GM15510 (cell line): Measurements from ENCODE around the gene C1orf116.

ENCODE experiments used
- POLR2A ChIP-seq: IDR thresholded peaks from 3 replicates; pipeline ENCODE4 v1.6.1; 2011; ENCODE audit warnings: borderline replicate concordance; ENCODE audit not compliant: insufficient read length; ENCODE audit errors: extremely low read depth

C1orf116 gene

DNA sequence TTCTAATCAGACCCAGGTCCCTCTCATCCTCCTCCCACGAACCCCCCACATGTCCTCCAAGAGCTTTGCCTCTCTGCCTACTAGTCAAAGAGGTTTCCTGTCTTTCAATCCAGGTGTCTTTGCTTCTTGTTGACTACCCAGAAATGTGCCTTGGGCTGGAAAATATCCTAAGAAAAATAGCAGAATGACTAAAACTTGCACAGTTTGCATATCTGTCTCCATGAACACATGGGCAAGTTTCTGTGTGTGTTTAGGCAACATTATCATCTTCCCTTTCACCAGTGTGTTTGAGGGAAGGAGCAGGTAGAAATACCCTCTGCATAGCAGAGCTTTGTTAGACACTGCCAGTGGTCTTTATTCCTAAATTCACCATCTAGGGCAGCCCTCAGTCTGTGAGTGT, 1.5 kb downstream of the C1orf116 start:
- no peak for TF ChIP-seq POLR2A

- no peak for TF ChIP-seq POLR2A
Measured at GRCh38 chr1:207030522-207031009, 2.0 kb downstream of the C1orf116 start.

GRCh38 chr1:207029701-207030521, 2.6 kb downstream of the C1orf116 start:
- TF ChIP-seq POLR2A = no peak

DNA sequence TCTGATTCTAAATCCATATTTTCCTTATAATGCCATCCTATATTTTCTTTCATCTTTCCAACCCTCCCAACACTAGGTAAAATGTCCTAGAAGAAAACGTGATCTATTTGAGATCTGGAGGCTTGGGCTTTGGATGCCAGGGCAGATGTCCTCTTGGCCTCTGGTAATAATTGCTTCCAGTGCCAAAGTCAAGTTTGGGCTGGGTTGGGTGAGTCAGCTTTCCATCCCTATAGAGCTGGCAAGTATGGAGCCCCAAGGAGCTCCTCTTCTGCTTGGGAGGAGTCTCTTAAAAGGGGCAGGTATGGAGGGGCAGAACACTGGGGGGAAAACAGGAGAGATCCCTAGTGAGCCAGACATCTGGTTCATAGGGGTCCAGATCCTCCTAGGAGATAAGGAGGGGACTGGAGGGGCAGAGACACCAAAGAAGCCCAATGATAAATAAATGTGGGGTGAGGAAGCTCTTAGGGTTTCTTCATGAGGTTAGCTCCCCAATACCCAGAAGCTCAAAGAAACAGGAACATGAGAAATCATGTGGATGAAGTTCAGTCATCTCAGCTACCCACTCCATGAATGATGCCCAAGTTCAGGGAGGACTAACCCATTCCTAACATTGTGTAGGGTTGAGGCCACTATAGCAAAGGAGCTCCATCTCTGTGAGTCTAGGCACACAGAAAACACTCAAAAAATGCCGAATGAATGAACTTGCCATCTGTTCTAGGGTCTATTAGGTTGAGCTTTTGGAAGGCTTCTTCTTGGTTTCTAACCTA, 3.5 kb downstream of the C1orf116 start:
- no peak for TF ChIP-seq POLR2A

DNA sequence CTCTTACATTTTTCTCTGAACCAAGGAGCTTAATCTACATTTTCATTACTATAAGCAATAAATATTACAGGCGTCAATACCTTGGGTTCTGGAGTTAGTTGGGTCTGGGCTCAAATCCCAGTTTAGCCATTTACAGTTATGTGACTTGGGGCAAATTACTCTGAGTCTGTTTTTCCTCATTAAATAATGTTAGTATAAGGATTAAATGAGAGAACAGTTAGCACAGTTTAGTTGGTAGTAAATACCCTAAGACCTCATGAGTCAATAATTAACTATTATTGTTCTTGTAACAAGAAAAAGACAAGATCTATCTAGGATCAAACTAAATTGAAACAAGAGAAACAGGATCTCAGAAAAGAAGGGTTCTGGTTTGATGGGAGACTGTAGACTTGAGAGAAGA, 4.6 kb downstream of the C1orf116 start:
- TF ChIP-seq POLR2A = no peak

DNA sequence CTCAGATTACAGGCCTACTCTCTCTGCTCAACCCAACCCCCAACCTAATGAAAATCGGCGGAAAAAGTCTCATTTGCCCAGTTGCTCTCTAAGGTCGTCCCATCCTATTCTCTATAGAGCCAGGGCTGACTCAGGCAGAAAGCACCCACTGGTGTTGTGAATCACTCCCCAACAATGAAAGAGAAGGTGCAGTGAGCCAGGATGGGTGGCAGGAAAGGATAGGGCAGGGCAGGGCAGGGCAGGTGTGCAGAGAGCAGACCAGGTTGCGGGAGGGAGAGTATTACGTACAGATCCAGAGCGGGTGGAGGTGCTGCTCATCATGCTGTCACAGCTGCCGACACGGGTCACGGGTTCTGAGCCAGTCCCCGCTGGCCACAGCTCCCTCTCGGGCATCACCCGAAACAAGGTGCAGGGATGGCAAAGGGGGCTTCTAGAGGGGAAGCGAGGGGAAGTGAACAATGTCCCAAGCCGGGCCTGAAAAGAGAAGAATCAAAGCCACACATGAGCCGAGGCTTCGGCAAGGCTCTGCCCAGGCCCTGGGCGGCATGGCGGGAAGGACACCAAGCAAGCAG, 5.3 kb downstream of the C1orf116 start:
- TF ChIP-seq POLR2A = no peak

DNA sequence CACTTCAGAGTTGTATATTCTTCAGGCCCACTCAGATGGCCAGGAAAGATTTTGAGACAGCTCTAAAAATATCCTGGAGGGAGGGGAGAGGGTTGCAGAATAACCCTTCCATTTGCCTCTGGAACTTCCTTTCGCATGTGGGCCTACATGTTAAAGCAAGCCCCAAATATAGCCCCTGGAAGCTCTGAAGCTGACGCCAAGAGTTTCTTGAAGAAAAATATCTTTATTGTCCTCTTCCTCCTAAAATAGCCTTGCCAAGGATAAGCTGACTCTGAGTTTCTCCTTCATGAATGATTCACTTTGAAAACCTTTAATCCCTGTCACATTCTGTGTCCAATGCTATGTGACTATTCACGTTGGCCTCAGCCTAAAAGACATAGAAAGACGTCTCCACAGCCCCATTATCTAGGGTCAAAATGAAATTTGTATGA, 6.4 kb downstream of the C1orf116 start:
- TF ChIP-seq POLR2A = no peak

DNA sequence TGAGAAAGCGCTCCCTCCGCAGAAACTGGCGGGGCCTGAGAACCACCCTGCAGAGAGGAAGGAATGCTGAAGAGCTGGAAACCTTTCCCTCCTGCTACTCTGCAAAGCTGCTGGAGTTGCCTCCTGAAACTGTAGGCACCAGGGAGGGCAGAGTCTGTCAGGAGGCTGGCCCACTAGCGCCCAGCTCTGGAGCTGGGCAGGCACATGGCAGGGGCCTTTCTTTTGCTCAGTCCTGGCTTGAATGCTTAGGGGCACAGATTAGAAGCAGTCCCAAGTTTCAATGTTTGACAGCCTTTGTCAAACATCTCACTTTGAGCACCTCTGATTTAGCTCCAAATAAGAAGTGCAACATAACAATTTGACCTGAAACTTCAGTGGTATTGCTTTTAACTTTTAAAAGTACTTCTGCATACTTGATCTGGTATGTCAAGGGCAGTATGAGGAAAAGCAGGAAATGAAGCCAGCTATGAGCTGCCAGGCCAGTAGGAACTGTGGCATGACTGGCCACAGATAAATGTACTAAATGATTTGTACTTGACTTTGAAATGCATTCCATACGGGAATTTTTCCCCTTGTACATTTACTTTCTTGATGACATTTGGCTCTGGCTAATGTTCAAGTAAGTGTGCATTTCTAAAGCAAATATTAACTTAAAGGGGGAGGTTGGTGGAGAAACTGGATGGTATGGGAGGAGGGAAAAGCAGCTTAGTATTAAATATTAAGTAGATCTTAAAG, 7.2 kb downstream of the C1orf116 start:
- TF ChIP-seq POLR2A = no peak

DNA sequence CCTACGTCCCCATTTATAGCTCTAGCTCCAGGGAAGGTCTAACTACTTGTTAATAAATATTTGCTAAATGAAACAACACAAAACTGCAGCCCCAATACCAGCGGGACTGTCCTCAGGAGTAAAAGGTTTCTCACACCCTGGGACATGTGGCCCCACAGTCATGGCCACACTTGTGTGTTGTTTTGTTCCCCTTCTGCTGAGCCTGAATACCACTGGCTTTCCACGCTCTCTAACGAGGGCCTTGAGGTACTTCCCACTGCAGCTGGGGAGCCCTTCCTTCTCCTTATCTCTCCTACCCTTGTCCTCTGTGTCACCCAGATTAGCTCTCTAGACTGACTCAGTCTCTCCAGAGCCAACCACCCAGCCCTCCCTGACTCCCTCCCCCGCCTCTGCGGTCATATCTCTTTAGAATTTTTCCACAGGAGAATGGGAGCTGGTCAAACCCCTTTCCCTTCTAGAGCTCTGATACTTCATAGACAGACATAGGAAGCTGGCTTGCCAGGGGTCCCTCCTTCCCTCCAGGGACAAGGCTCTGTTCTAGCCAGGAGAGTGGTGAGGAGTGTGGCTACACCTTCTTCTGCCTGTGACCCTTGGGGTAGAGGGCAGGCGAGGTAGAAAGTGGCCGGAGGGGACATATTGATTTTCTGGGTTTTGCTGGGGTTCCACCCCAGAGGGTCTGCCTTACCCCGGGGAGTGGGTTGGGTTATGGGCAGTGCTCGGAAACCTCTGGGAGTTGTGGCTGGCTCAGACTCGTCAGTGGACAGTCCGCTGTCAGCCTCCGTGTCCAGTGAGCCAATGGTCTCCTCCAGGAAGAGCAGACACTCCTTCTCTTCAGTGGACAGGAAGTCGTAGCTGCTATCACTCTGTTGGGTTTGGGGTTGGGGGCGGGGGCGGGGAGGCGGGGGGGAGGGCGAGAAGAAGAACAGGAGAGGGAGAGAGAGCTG, 8.1 kb downstream of the C1orf116 start:
- no peak for TF ChIP-seq POLR2A

- TF ChIP-seq POLR2A = no peak
Measured at GRCh38 chr1:207022996-207023679, 9.4 kb downstream of the C1orf116 start.

DNA sequence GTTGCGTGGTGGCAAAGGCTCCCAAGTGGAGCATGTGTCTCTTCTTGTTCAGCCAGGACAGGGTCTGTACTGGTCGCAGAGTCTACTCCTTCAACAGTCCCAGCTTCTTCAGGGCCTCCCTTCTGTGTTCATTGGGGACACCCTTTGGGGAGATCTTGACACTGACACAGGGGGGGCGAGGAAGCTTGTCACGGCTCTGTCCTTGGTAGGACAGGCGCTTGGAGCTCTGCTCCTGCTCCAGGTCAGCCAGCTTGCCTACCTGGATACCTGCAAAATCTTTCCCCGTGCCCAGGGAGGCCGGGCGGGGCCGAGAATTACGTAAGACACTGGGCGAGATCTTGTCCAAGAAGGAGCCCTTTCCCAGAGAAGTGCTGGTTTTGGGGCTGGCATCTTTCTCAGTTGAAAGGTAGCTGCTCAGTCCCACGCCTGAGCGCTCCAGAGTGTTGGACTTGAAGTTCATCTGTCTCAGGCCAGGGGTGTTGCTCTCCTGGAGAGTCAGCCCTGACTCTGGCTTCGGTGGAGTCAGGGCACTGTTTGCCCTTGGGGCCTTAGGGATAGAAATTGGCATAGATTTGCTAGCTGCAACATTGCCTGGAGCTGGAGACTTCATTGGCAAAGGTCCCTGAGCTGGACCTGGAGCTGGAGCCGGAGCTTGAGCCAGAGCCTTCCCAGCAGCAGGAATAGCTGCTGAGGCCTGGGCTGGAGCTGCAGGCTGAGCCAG, 10.5 kb downstream of the C1orf116 start:
- TF ChIP-seq POLR2A = no peak

DNA sequence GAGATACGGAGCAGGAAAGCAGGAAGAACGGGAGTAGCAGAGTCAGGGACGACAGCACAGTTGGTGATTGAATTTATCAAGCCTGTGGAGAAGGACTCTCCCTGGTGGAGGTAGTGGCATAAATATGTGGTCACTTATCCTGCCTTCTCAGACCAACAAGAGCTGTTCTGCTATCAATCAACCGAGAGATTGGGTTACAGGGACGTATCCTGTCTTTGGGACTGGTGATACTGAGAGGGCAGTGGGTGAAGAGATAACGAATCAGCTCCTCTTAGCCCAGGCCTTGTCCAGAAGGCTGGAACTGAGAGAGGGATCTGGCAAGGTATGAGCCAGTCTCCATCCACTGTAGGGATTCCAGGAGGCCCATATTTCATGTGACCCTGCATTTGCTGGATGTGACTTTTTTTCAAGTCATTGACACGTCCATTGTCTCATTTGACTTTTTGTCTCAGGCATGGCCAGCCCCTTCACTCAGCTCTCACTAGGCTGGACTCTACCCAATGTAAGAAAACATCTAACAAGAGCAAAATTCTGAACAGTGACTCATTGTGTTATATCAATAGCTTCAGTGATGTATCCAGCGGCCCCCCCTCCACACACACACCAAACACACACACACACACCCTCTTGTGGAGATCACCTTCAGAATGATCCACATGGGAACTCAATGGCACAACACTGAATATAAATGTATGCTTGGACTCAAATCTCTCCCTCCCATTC, 11.3 kb downstream of the C1orf116 start:
- TF ChIP-seq POLR2A = no peak

DNA sequence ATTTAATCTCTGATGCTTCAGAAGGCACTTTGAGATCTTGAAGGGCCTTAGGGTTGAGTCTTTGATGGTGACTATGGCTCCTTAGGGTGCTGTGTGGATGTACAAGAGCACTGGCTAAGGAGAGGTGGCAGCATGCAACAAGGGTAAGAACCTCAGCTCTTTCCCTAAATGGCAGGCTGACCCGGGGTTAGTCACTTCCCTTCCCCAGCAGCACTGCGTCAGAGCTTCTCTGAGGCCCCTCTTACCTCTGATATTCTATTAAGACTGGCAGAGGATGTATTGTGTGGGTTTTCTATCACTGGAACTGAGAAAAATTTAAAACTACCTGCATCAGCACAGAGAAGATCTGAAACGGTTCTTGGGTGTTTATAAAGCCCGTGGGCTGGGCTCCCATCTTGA, 11.8 kb downstream of the C1orf116 start:
- TF ChIP-seq POLR2A = no peak
